ENCODE measurements around the gene QRFP.

Gene QRFP

DNA sequence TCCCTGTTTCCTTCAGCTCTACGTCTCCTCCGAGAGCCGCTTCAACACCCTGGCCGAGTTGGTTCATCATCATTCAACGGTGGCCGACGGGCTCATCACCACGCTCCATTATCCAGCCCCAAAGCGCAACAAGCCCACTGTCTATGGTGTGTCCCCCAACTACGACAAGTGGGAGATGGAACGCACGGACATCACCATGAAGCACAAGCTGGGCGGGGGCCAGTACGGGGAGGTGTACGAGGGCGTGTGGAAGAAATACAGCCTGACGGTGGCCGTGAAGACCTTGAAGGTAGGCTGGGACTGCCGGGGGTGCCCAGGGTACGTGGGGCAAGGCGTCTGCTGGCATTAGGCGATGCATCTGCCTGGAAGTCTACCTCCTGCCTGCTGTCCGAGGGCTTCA lies 33.9 kb downstream of the QRFP start:
- H3K27me3 ChIP-seq (ENCODE audit: control insufficient read depth in 3 of 3, insufficient read depth in 3 of 3, low read depth in 1 of 3, low read length in 3 of 3) = no peaks in the 10 kb centered on the region
- DNase-seq (ENCODE audit: low spot score) = no peak
- no peak overlapping the region for H2AFZ ChIP-seq (ENCODE audit: low read length)
- H3K4me1 ChIP-seq (ENCODE audit: control insufficient read depth in 2 of 2, insufficient read depth in 1 of 2, low read depth in 1 of 2, low read length in 2 of 2) = peaks cover 12% of the 10 kb centered on the region in 2 donors
- H3K4ac ChIP-seq (ENCODE audit: low read length) = no peak overlapping the region
- no peak overlapping the region for H3K4me3 ChIP-seq (ENCODE audit: low read length in 2 of 2)
- no peak overlapping the region for H3K27ac ChIP-seq (replicated peaks; ENCODE audit: low read length)
- H3K36me3 ChIP-seq (replicated peaks in 1 of 2; ENCODE audit: control insufficient read depth in 2 of 2, insufficient read depth in 2 of 2, low read length in 2 of 2) = peaks cover 20 to 88% of the 10 kb centered on the region in 2 donors
- H3K4me2 ChIP-seq (ENCODE audit: insufficient read depth, low read length, poor library complexity, severe bottlenecking) = no peak overlapping the region
- no peaks in the 10 kb centered on the region for H3K9me3 ChIP-seq (replicated peaks in 1 of 2; ENCODE audit: control insufficient read depth in 2 of 2, insufficient read depth in 1 of 2, low read depth in 1 of 2, low read length in 2 of 2)
- no peak overlapping the region for H4K91ac ChIP-seq (ENCODE audit: low read depth, low read length, poor library complexity)
- no peak overlapping the region for H2BK5ac ChIP-seq (ENCODE audit: low read length)
- H2BK12ac ChIP-seq (ENCODE audit: low read length) = no peak overlapping the region
- no peak overlapping the region for H2BK15ac ChIP-seq (ENCODE audit: low read length)
- whole genome bisulfite sequencing, 2 donors (ENCODE audit: extremely low coverage in 2 of 2, insufficient read length in 2 of 2, insufficient replicate concordance in 1 of 2) = no CpG with 5 or more reads among the region's 23 CpGs
- H2AK5ac ChIP-seq (ENCODE audit: low read depth, low read length) = no peak overlapping the region
- H3K9ac ChIP-seq (ENCODE audit: low read depth, low read length, poor library complexity) = peak overlapping the region; percentile 60
- peaks cover 8% of the 10 kb centered on the region for H3K79me1 ChIP-seq (ENCODE audit: low read depth, low read length)
- H2BK120ac ChIP-seq (ENCODE audit: low read depth, low read length) = no peak overlapping the region
- no peak overlapping the region for H4K8ac ChIP-seq (ENCODE audit: low read depth, low read length)
- no peak overlapping the region for H3K18ac ChIP-seq (ENCODE audit: low read length)
- H3K14ac ChIP-seq (ENCODE audit: low read length) = no peak overlapping the region
- H3K23ac ChIP-seq (ENCODE audit: low read depth, low read length, poor library complexity) = peak overlapping the region; percentile 86

DNA sequence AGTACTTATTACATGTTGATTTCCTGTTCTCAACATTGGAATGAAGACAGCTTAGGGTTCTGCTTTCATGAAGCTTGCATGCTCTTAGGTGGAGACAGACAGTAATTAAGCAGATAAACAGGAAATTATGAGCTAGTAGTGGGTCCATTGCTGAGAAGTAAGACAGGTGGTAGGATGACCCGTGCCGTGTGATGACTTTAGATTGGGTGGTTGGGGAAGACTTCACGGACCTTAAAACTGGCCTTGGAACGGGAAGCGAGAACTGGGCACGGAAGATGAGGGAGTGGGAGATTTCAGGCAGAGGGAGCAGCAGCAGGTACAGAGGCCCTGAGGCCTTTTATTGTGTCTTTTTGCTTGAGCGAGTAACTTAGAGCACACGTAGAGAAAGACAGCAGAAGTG lies 34.4 kb downstream of the QRFP start:
- no peak overlapping the region for H3K14ac ChIP-seq (ENCODE audit: low read length)
- peaks cover 12% of the 10 kb centered on the region in 2 donors for H3K4me1 ChIP-seq (ENCODE audit: control insufficient read depth in 2 of 2, insufficient read depth in 1 of 2, low read depth in 1 of 2, low read length in 2 of 2)
- H3K18ac ChIP-seq (ENCODE audit: low read length) = no peak overlapping the region
- no peak overlapping the region for H3K9ac ChIP-seq (ENCODE audit: low read depth, low read length, poor library complexity)
- no peak for DNase-seq (ENCODE audit: low spot score)
- H3K9me3 ChIP-seq (replicated peaks in 1 of 2; ENCODE audit: control insufficient read depth in 2 of 2, insufficient read depth in 1 of 2, low read depth in 1 of 2, low read length in 2 of 2) = no peaks in the 10 kb centered on the region
- H3K79me1 ChIP-seq (ENCODE audit: low read depth, low read length) = peaks cover 8% of the 10 kb centered on the region
- no peak overlapping the region for H3K4ac ChIP-seq (ENCODE audit: low read length)
- H2BK5ac ChIP-seq (ENCODE audit: low read length) = no peak overlapping the region
- peaks cover 17 to 88% of the 10 kb centered on the region in 2 donors for H3K36me3 ChIP-seq (replicated peaks in 1 of 2; ENCODE audit: control insufficient read depth in 2 of 2, insufficient read depth in 2 of 2, low read length in 2 of 2)
- H3K23ac ChIP-seq (ENCODE audit: low read depth, low read length, poor library complexity) = no peak overlapping the region
- H2BK15ac ChIP-seq (ENCODE audit: low read length) = no peak overlapping the region
- no peak overlapping the region for H2BK120ac ChIP-seq (ENCODE audit: low read depth, low read length)
- H3K4me2 ChIP-seq (ENCODE audit: insufficient read depth, low read length, poor library complexity, severe bottlenecking) = no peak overlapping the region
- no peak overlapping the region for H4K8ac ChIP-seq (ENCODE audit: low read depth, low read length)
- no peaks in the 10 kb centered on the region for H3K27me3 ChIP-seq (ENCODE audit: control insufficient read depth in 3 of 3, insufficient read depth in 3 of 3, low read depth in 1 of 3, low read length in 3 of 3)
- no peak overlapping the region for H2AK5ac ChIP-seq (ENCODE audit: low read depth, low read length)
- no peak overlapping the region for H4K91ac ChIP-seq (ENCODE audit: low read depth, low read length, poor library complexity)
- H3K4me3 ChIP-seq (ENCODE audit: low read length in 2 of 2) = no peak overlapping the region
- no peak overlapping the region for H3K27ac ChIP-seq (replicated peaks; ENCODE audit: low read length)
- no CpG with 5 or more reads among the region's 8 CpGs for WGBS, 2 donors (ENCODE audit: extremely low coverage in 2 of 2, insufficient read length in 2 of 2, insufficient replicate concordance in 1 of 2)
- H2AFZ ChIP-seq (ENCODE audit: low read length) = no peak overlapping the region
- no peak overlapping the region for H2BK12ac ChIP-seq (ENCODE audit: low read length)

DNA sequence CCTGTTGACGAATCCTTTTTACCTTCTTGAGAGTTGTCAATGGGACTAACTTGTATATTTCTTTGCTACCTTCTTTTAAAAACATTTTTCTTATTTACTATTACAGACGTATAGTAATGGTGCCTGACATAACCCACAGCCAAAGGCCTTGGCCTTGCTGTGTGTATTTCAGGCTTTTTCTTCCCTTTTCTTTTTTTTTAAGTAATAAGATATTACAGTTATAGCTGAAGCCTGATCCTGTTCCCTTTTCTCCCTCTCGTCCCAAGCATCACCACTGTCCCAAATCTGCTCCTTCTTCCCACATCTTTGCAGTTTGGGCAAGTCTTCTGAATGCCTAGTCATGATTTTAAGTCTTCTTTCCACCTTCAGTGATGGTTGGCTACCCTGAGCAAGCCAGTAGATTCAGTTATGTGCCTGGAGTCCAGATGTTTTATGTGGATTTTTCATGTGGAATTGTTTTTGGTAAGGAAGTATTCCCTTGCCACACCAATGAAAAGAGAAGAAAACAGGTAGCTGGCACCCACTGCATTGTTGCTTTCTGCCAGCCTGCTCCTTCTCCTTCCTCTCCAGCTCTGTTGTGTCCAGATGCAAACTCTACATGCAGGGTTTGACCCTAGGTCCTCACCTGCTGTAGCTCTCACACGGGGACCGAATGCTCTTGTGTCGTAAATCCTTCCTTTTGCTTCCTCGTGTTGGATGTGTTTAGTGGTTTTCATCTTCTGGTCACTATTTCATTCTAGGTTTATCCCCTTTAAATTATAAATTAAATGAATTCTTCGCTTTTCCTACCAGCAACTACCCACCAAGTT lies 35.0 kb downstream of the QRFP start:
- no CpG with 5 or more reads among the region's 8 CpGs for WGBS, 2 donors (ENCODE audit: extremely low coverage in 2 of 2, insufficient read length in 2 of 2, insufficient replicate concordance in 1 of 2)
- Histone ChIP-seq H3K9me3 (replicated peaks in 1 of 2; ENCODE audit: control insufficient read depth in 2 of 2, insufficient read depth in 1 of 2, low read depth in 1 of 2, low read length in 2 of 2) (no peaks in the 10 kb centered on the region), H3K27ac (replicated peaks; ENCODE audit: low read length) (no peak overlapping the region), H2BK12ac (ENCODE audit: low read length) (no peak overlapping the region), H4K91ac (ENCODE audit: low read depth, low read length, poor library complexity) (no peak overlapping the region), H4K8ac (ENCODE audit: low read depth, low read length) (no peak overlapping the region), H3K4me2 (ENCODE audit: insufficient read depth, low read length, poor library complexity, severe bottlenecking) (no peak overlapping the region), H3K4me3 (ENCODE audit: low read length in 2 of 2) (no peak overlapping the region), H3K4ac (ENCODE audit: low read length) (no peak overlapping the region), H3K27me3 (ENCODE audit: control insufficient read depth in 3 of 3, insufficient read depth in 3 of 3, low read depth in 1 of 3, low read length in 3 of 3) (no peaks in the 10 kb centered on the region), H3K4me1 (ENCODE audit: control insufficient read depth in 2 of 2, insufficient read depth in 1 of 2, low read depth in 1 of 2, low read length in 2 of 2) (peaks cover 12% of the 10 kb centered on the region in 2 donors), H2BK5ac (ENCODE audit: low read length) (no peak overlapping the region), H2BK120ac (ENCODE audit: low read depth, low read length) (no peak overlapping the region), H2BK15ac (ENCODE audit: low read length) (no peak overlapping the region), H3K14ac (ENCODE audit: low read length) (no peak overlapping the region), H3K23ac (ENCODE audit: low read depth, low read length, poor library complexity) (no peak overlapping the region), H3K18ac (ENCODE audit: low read length) (no peak overlapping the region), H3K79me1 (ENCODE audit: low read depth, low read length) (peaks cover 8% of the 10 kb centered on the region), H2AK5ac (ENCODE audit: low read depth, low read length) (no peak overlapping the region), H3K36me3 (replicated peaks in 1 of 2; ENCODE audit: control insufficient read depth in 2 of 2, insufficient read depth in 2 of 2, low read length in 2 of 2) (peaks cover 18 to 88% of the 10 kb centered on the region in 2 donors), H3K9ac (ENCODE audit: low read depth, low read length, poor library complexity) (no peak overlapping the region), H2AFZ (ENCODE audit: low read length) (no peak overlapping the region)
- DNase-seq (ENCODE audit: low spot score) = no peak

DNA sequence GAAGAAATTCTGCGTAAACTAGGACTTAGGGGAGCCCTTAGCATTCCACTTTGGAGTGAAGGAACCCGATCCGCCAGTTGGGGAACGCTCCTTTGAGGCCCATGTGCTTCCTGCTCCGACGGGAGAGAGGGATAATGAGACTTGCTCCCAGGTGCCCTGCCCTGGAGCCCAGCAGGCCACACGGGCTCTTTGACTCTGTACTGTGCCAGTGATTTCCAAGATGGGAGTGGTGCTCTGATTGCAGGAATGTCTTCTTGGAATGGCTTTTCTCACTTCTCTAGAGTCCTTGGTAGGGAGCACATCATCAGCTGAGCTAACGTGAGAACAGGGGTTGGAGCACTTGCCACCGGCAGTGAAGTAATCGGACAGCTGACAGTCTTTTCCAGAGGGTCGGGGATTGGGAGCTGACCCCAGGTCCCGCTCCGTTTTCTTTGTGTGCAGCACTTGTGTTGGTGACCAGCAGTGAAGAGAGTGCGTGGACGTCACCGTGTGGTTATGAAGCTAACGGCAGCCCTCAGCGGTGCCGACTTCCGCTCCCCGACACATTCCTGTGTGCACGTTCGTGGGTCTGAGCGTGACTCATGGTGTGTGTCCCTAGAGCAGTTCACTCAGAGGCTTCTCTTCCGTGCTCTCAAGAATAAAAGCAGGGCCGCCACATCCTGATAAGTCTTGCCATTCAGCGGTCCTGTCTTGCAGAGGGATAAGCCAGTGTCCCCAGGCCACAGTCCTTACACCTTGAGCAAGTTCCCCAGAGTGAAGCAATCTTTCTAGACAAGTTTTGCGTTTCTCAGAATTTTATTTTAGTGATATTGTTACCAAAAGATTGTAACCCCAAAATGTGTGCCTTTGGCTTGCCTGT lies 35.9 kb downstream of the QRFP start:
- no peak overlapping the region for H3K4me2 ChIP-seq (ENCODE audit: insufficient read depth, low read length, poor library complexity, severe bottlenecking)
- H3K27me3 ChIP-seq (ENCODE audit: control insufficient read depth in 3 of 3, insufficient read depth in 3 of 3, low read depth in 1 of 3, low read length in 3 of 3) = no peaks in the 10 kb centered on the region
- H3K9ac ChIP-seq (ENCODE audit: low read depth, low read length, poor library complexity) = peak overlapping the region; percentile 18
- H3K79me1 ChIP-seq (ENCODE audit: low read depth, low read length) = peaks cover 8% of the 10 kb centered on the region
- no peak overlapping the region for H2BK120ac ChIP-seq (ENCODE audit: low read depth, low read length)
- no peak overlapping the region for H2BK12ac ChIP-seq (ENCODE audit: low read length)
- peak overlapping the region; percentile 25 for H3K27ac ChIP-seq (replicated peaks; ENCODE audit: low read length)
- H4K91ac ChIP-seq (ENCODE audit: low read depth, low read length, poor library complexity) = no peak overlapping the region
- H3K36me3 ChIP-seq (replicated peaks in 1 of 2; ENCODE audit: control insufficient read depth in 2 of 2, insufficient read depth in 2 of 2, low read length in 2 of 2) = peaks cover 21 to 97% of the 10 kb centered on the region in 2 donors
- H2AK5ac ChIP-seq (ENCODE audit: low read depth, low read length) = no peak overlapping the region
- H3K9me3 ChIP-seq (replicated peaks in 1 of 2; ENCODE audit: control insufficient read depth in 2 of 2, insufficient read depth in 1 of 2, low read depth in 1 of 2, low read length in 2 of 2) = no peaks in the 10 kb centered on the region
- no peak overlapping the region for H2AFZ ChIP-seq (ENCODE audit: low read length)
- no peak overlapping the region for H3K4ac ChIP-seq (ENCODE audit: low read length)
- no peak overlapping the region for H3K14ac ChIP-seq (ENCODE audit: low read length)
- DNase-seq (ENCODE audit: low spot score) = no peak
- WGBS, 2 donors (ENCODE audit: extremely low coverage in 2 of 2, insufficient read length in 2 of 2, insufficient replicate concordance in 1 of 2) = no CpG with 5 or more reads among the region's 28 CpGs
- no peak overlapping the region for H2BK5ac ChIP-seq (ENCODE audit: low read length)
- no peak overlapping the region for H3K18ac ChIP-seq (ENCODE audit: low read length)
- H3K4me1 ChIP-seq (ENCODE audit: control insufficient read depth in 2 of 2, insufficient read depth in 1 of 2, low read depth in 1 of 2, low read length in 2 of 2) = peaks cover 12% of the 10 kb centered on the region in 2 donors
- H3K4me3 ChIP-seq (ENCODE audit: low read length in 2 of 2) = no peak overlapping the region
- H4K8ac ChIP-seq (ENCODE audit: low read depth, low read length) = no peak overlapping the region
- H2BK15ac ChIP-seq (ENCODE audit: low read length) = no peak overlapping the region
- H3K23ac ChIP-seq (ENCODE audit: low read depth, low read length, poor library complexity) = peak overlapping the region; percentile 92
